ENCODE results near the gene AOAH. TPM values are rescaled to one million over a fixed set of nuclear protein-coding genes. Genes with fewer than 3 reads are reported as not detected.
"Not testable (repeated sequence)": the region's sequence is repeated elsewhere in the genome, so short reads cannot be mapped to it uniquely, and the experiment has no call there.

The AOAH gene
- total and polyA plus RNA-seq, 7 donors, result 3.8 to 61.3 (median 16.2) TPM

GRCh38 chr7:36710186-36710791 is 14.0 kb downstream of the AOAH start:
- no peak for DNase-seq
- Histone ChIP-seq H3K27ac (no peak overlapping the region), H3K4me1 (no peaks in the 10 kb centered on the region), H3K4me3 (no peak overlapping the region), H3K27me3 (no peaks in the 10 kb centered on the region), H3K36me3 (no peaks in the 10 kb centered on the region), H3K9me3 (no peaks in the 10 kb centered on the region)
- 11 to 53% methylated on average over 3 of the region's 3 CpGs for WGBS, 2 donors
- intact Hi-C loops (cut with DNase I), result no loop called here
- TF ChIP-seq POLR2A (IDR thresholded peaks at IDR 0.05) (no peak), POLR2AphosphoS5 (IDR thresholded peaks at IDR 0.05) (no peak), EP300 (IDR thresholded peaks at IDR 0.05) (no peak), CTCF (IDR thresholded peaks at IDR 0.05) (no peak)

- no peak overlapping the region for H3K4me3 ChIP-seq
- TF ChIP-seq EP300 (IDR thresholded peaks at IDR 0.05), result no peak
- TF ChIP-seq POLR2A (IDR thresholded peaks at IDR 0.05), result no peak
- intact Hi-C loops (cut with DNase I), result no loop called here
- WGBS, 2 donors, result 72 to 83% methylated on average over 5 of the region's 5 CpGs
- no peaks in the 10 kb centered on the region for H3K27me3 ChIP-seq
- no peaks in the 10 kb centered on the region for H3K9me3 ChIP-seq
- DNase-seq, result no peak
- no peaks in the 10 kb centered on the region for H3K4me1 ChIP-seq
- H3K36me3 ChIP-seq, result no peaks in the 10 kb centered on the region
- no peak overlapping the region for H3K27ac ChIP-seq
Measured at GRCh38 chr7:36708767-36709166, 15.5 kb downstream of the AOAH start.

GRCh38 chr7:36707898-36708297 is 16.4 kb downstream of the AOAH start:
- DNase-seq, result no peak
- intact Hi-C loops (cut with DNase I), result no loop called here
- no peaks in the 10 kb centered on the region for H3K4me1 ChIP-seq
- no peaks in the 10 kb centered on the region for H3K36me3 ChIP-seq
- H3K27me3 ChIP-seq, result no peaks in the 10 kb centered on the region
- no peaks in the 10 kb centered on the region for H3K9me3 ChIP-seq
- no peak for TF ChIP-seq CTCF (IDR thresholded peaks at IDR 0.05)
- no peak for TF ChIP-seq EP300 (IDR thresholded peaks at IDR 0.05)
- no peak overlapping the region for H3K27ac ChIP-seq
- 25 to 77% methylated on average over 4 of the region's 4 CpGs for WGBS, 2 donors
- no peak overlapping the region for H3K4me3 ChIP-seq

GRCh38 chr7:36707465-36707864 is 16.8 kb downstream of the AOAH start:
- Histone ChIP-seq H3K9me3 (no peaks in the 10 kb centered on the region), H3K4me1 (no peaks in the 10 kb centered on the region), H3K27ac (no peak overlapping the region), H3K4me3 (no peak overlapping the region), H3K27me3 (no peaks in the 10 kb centered on the region), H3K36me3 (no peaks in the 10 kb centered on the region)
- WGBS, 2 donors, result 21 to 61% methylated on average over 3 of the region's 3 CpGs
- DNase-seq, result no peak
- intact Hi-C loops (cut with DNase I), result no loop called here
- TF ChIP-seq EP300 (IDR thresholded peaks at IDR 0.05), result no peak
- no peak for TF ChIP-seq CTCF (IDR thresholded peaks at IDR 0.05)
- TF ChIP-seq POLR2AphosphoS5 (IDR thresholded peaks at IDR 0.05), result no peak
- TF ChIP-seq POLR2A (IDR thresholded peaks at IDR 0.05), result no peak

GRCh38 chr7:36703860-36704259 is 20.4 kb downstream of the AOAH start:
- intact Hi-C loops (cut with DNase I), result not testable (repeated sequence)

GRCh38 chr7:36692456-36692855 is 31.8 kb downstream of the AOAH start:
- H3K36me3 ChIP-seq, result no peaks in the 10 kb centered on the region
- 64 to 69% methylated on average over 5 of the region's 5 CpGs for WGBS, 2 donors
- intact Hi-C loops (cut with DNase I), result no loop called here
- H3K9me3 ChIP-seq, result no peaks in the 10 kb centered on the region
- no peak overlapping the region for H3K4me3 ChIP-seq
- no peaks in the 10 kb centered on the region for H3K4me1 ChIP-seq
- H3K27ac ChIP-seq, result no peak overlapping the region
- DNase-seq, result no peak
- TF ChIP-seq POLR2A (IDR thresholded peaks at IDR 0.05) (no peak), EP300 (IDR thresholded peaks at IDR 0.05) (no peak), POLR2AphosphoS5 (IDR thresholded peaks at IDR 0.05) (no peak), CTCF (IDR thresholded peaks at IDR 0.05) (no peak)
- H3K27me3 ChIP-seq, result no peaks in the 10 kb centered on the region

More at GRCh38 chr7:36703860-36704259, 20.4 kb downstream of the AOAH start:
- H3K9me3 ChIP-seq, H3K36me3 ChIP-seq, H3K27me3 ChIP-seq, H3K27ac ChIP-seq, DNase-seq, H3K4me1 ChIP-seq, H3K4me3 ChIP-seq: not testable (repeated sequence)
- WGBS, 2 donors, result 93 to 94% methylated on average over 5 of the region's 5 CpGs

Measured in sigmoid colon (tissue), 7 donors.